Natural killer cell (primary cell): ENCODE data around the gene COL5A2. TPM values are rescaled to one million over a fixed set of nuclear protein-coding genes. Genes with fewer than 3 reads are reported as not detected.

Experiments
- ATAC-seq, 3 donors: fragments of 150-1000 bp in 2 of 3; fragments of 200-7000 bp in 1 of 3; cut with Tn5 transposase; 1 replicate in 1 of 3; 2 replicates in 2 of 3; pipeline ENCODE4 v1.10.0; 2021; ENCODE audit warnings: mild to moderate bottlenecking in 2 of 3, moderate library complexity in 2 of 3
- DNase-seq, 2 donors: peaks; one replicate each; pipeline versions ENCODE4 v3.0.0 to v3.0.0-alpha.2; 2013 to 2021; ENCODE audit warnings: mixed read lengths in 1 of 2
- H3K27ac ChIP-seq: one replicate; pipeline ENCODE4 v1.5.1; 2013; ENCODE audit warnings: mild to moderate bottlenecking, low read length
- H3K27me3 ChIP-seq: one replicate; pipeline ENCODE4 v1.6.1; 2013; ENCODE audit warnings: low read length; ENCODE audit not compliant: control insufficient read depth, insufficient read depth
- H3K36me3 ChIP-seq: one replicate; pipeline ENCODE4 v1.6.1; 2013; ENCODE audit warnings: low read length; ENCODE audit not compliant: control insufficient read depth, insufficient read depth
- H3K4me1 ChIP-seq: one replicate; pipeline ENCODE4 v1.6.1; 2013; ENCODE audit warnings: low read length; ENCODE audit not compliant: control insufficient read depth, insufficient read depth
- H3K4me3 ChIP-seq: one replicate; pipeline ENCODE4 v1.5.1; 2013; ENCODE audit warnings: low read length
- H3K9me3 ChIP-seq: one replicate; pipeline ENCODE4 v1.6.1; 2013; ENCODE audit warnings: low read length; ENCODE audit not compliant: control insufficient read depth, insufficient read depth
- H3K27ac Mint-ChIP-seq, 2 donors: one replicate each; pipeline ENCODE4 v1.8.0; 2022; ENCODE audit warnings: mild to moderate bottlenecking in 2 of 2, mixed read lengths in 2 of 2, moderate library complexity in 1 of 2
- H3K27me3 Mint-ChIP-seq, 2 donors: one replicate each; pipeline ENCODE4 v1.8.0; 2022; ENCODE audit warnings: low read depth in 2 of 2, mixed read lengths in 2 of 2
- H3K36me3 Mint-ChIP-seq: one replicate; pipeline ENCODE4 v1.8.0; 2022; ENCODE audit warnings: mixed read lengths
- H3K4me1 Mint-ChIP-seq, 2 donors: one replicate each; pipeline ENCODE4 v1.8.0; 2022; ENCODE audit warnings: mixed read lengths in 2 of 2
- H3K4me3 Mint-ChIP-seq: one replicate; pipeline ENCODE4 v1.8.0; 2022; ENCODE audit warnings: mild to moderate bottlenecking, moderate library complexity, mixed read lengths
- H3K9me3 Mint-ChIP-seq, 2 donors: one replicate each; pipeline ENCODE4 v1.8.0; 2022; ENCODE audit warnings: mixed read lengths in 2 of 2
- CTCF ChIP-seq: fragments of 200-600 bp; IDR thresholded peaks from one replicate; pipeline ENCODE4 v1.8.0; 2022; ENCODE audit warnings: antibody characterized with exemption
- WGBS: methylation state at CpG from one replicate; pipeline ENCODE4 v1.1.7; 2013; ENCODE audit warnings: missing lambda C conversion rate; ENCODE audit not compliant: insufficient coverage; 5-methylcytosine and 5-hydroxymethylcytosine counted together
- intact Hi-C: fragments of 100-400 bp; cut with micrococcal nuclease; formaldehyde crosslinking; loops from one replicate; pipeline ENCODE4 v1.14.2; 2022
- total RNA-seq, 4 donors: library from RNA; stranded (reverse); fragments of 120-200 nt in 1 of 4; gene quantifications; one replicate each; pipeline versions ENCODE4 v1.2.3 to v1.2.4, GENCODE V29; 2013 to 2022

Gene COL5A2
- total RNA-seq, 3 donors from 2014 or later (not counting 1 experiment from before 2014, with no cell fraction given): 0.38 to 0.68 (median 0.63) TPM

GRCh38 chr2:189020179-189020578, 159.4 kb downstream of the COL5A2 start:
- H3K27ac Mint-ChIP-seq: no peak overlapping the region
- no peaks in the 10 kb centered on the region for H3K9me3 ChIP-seq
- H3K36me3 Mint-ChIP-seq: no peaks in the 10 kb centered on the region
- 83% methylated on average over 1 of the region's 1 CpG for WGBS
- H3K4me3 ChIP-seq: no peak overlapping the region
- no peak for TF ChIP-seq CTCF
- ATAC-seq (no peak), DNase-seq (no peak)
- H3K27me3 Mint-ChIP-seq: no peaks in the 10 kb centered on the region
- H3K27me3 ChIP-seq: no peaks in the 10 kb centered on the region
- peaks cover 22 to 28% of the 10 kb centered on the region in 2 donors for H3K9me3 Mint-ChIP-seq
- H3K4me1 ChIP-seq: no peaks in the 10 kb centered on the region
- H3K4me3 Mint-ChIP-seq: no peak overlapping the region
- no peak overlapping the region for H3K27ac ChIP-seq
- H3K36me3 ChIP-seq: no peaks in the 10 kb centered on the region
- no peaks in the 10 kb centered on the region for H3K4me1 Mint-ChIP-seq
- intact Hi-C loops: no loop called here

- no peak overlapping the region for H3K27ac Mint-ChIP-seq
- Histone ChIP-seq H3K27ac (no peak overlapping the region), H3K4me3 (no peak overlapping the region), H3K9me3 (no peaks in the 10 kb centered on the region), H3K4me1 (no peaks in the 10 kb centered on the region), H3K36me3 (no peaks in the 10 kb centered on the region), H3K27me3 (no peaks in the 10 kb centered on the region)
- no peaks in the 10 kb centered on the region for H3K36me3 Mint-ChIP-seq
- DNase-seq (no peak), ATAC-seq (no peak)
- TF ChIP-seq CTCF: no peak
- H3K4me1 Mint-ChIP-seq: no peaks in the 10 kb centered on the region
- intact Hi-C loops: no loop called here
- peaks cover 20 to 25% of the 10 kb centered on the region in 2 donors for H3K9me3 Mint-ChIP-seq
- H3K27me3 Mint-ChIP-seq: no peaks in the 10 kb centered on the region
- no peak overlapping the region for H3K4me3 Mint-ChIP-seq
Observed at GRCh38 chr2:189018631-189019030, 160.9 kb downstream of the COL5A2 start.

GRCh38 chr2:189016311-189016861, 163.2 kb downstream of the COL5A2 start:
- DNase-seq: no peak
- no peaks in the 10 kb centered on the region for H3K4me1 ChIP-seq
- ATAC-seq: no peak
- H3K27me3 Mint-ChIP-seq: no peaks in the 10 kb centered on the region
- no peaks in the 10 kb centered on the region for H3K4me1 Mint-ChIP-seq
- intact Hi-C loops: no loop called here
- no peaks in the 10 kb centered on the region for H3K9me3 ChIP-seq
- no peaks in the 10 kb centered on the region for H3K27me3 ChIP-seq
- peaks cover 13 to 21% of the 10 kb centered on the region in 2 donors for H3K9me3 Mint-ChIP-seq
- no peak overlapping the region for H3K27ac Mint-ChIP-seq
- no peak overlapping the region for H3K4me3 ChIP-seq
- no peaks in the 10 kb centered on the region for H3K36me3 ChIP-seq
- no peak overlapping the region for H3K27ac ChIP-seq
- H3K4me3 Mint-ChIP-seq: no peak overlapping the region
- H3K36me3 Mint-ChIP-seq: no peaks in the 10 kb centered on the region
- no peak for TF ChIP-seq CTCF

GRCh38 chr2:189015359-189015758, 164.2 kb downstream of the COL5A2 start:
- no peaks in the 10 kb centered on the region for H3K36me3 ChIP-seq
- intact Hi-C loops: no loop called here
- H3K27me3 ChIP-seq: no peaks in the 10 kb centered on the region
- Mint-ChIP-seq H3K4me3 (no peak overlapping the region), H3K27ac (no peak overlapping the region), H3K36me3 (no peaks in the 10 kb centered on the region), H3K9me3 (peaks cover 12 to 18% of the 10 kb centered on the region in 2 donors), H3K27me3 (no peaks in the 10 kb centered on the region), H3K4me1 (no peaks in the 10 kb centered on the region)
- no peaks in the 10 kb centered on the region for H3K4me1 ChIP-seq
- no peak overlapping the region for H3K4me3 ChIP-seq
- H3K9me3 ChIP-seq: no peaks in the 10 kb centered on the region
- no CpG with 5 or more reads among the region's 1 CpG for WGBS
- no peak overlapping the region for H3K27ac ChIP-seq
- ATAC-seq: no peak
- no peak for TF ChIP-seq CTCF
- DNase-seq: no peak
